HCT116 (cell line): ENCODE measurements around the gene CARMIL1.

ENCODE experiments used
- CTCF ChIP-seq, 3 experiments: fragments of 200-600 bp in 1 of 3; sonication (generic) in 1 of 3; IDR thresholded peaks in 2 of 3; conservative IDR thresholded peaks in 1 of 3; 2 replicates each; pipeline ENCODE4 v1.5.1; 2012 to 2017; ENCODE audit warnings: low read depth in 2 of 3, low read length in 2 of 3, antibody characterized with exemption in 1 of 3, borderline replicate concordance in 1 of 3, control low read depth in 1 of 3, mild to moderate bottlenecking in 1 of 3, mixed read lengths in 1 of 3, mixed run types in 1 of 3, moderate library complexity in 1 of 3; ENCODE audit not compliant: insufficient read depth in 1 of 3
- EGR1 ChIP-seq: IDR thresholded peaks from 2 replicates; pipeline ENCODE4 v1.6.1; 2012; ENCODE audit warnings: low read depth
- ELF1 ChIP-seq: IDR thresholded peaks from 2 replicates; pipeline ENCODE4 v1.6.1; 2012; ENCODE audit warnings: low read depth, borderline replicate concordance
- EZH2 ChIP-seq: fragments of 200-600 bp; sonication (generic); IDR thresholded peaks from 2 replicates; pipeline ENCODE4 v1.6.1; 2017; ENCODE audit warnings: antibody characterized with exemption, mixed run types
- EZH2phosphoT487 ChIP-seq: fragments of 200-600 bp; IDR thresholded peaks from 2 replicates; pipeline ENCODE4 v1.6.1; 2018; ENCODE audit warnings: antibody characterized with exemption, borderline replicate concordance
- MAX ChIP-seq: IDR thresholded peaks from 2 replicates; pipeline ENCODE4 v1.6.1; 2012
- POLR2A ChIP-seq: IDR thresholded peaks from 2 replicates; pipeline ENCODE4 v1.7.0; 2011; ENCODE audit warnings: borderline replicate concordance; ENCODE audit not compliant: insufficient read depth, insufficient read length; ENCODE audit errors: extremely low read depth
- POLR2AphosphoS5 ChIP-seq: IDR thresholded peaks from 2 replicates; pipeline ENCODE4 v1.6.1; 2011; ENCODE audit warnings: mild to moderate bottlenecking, low read depth, low read length, moderate library complexity
- REST ChIP-seq: IDR thresholded peaks from 2 replicates; pipeline ENCODE4 v1.6.1; 2012; ENCODE audit warnings: low read depth
- SP1 ChIP-seq: IDR thresholded peaks from 2 replicates; pipeline ENCODE4 v1.6.1; 2012; ENCODE audit warnings: low read depth
- YY1 ChIP-seq: IDR thresholded peaks from 2 replicates; pipeline ENCODE4 v1.6.1; 2011; ENCODE audit warnings: low read length, low read depth, moderate library complexity, mild to moderate bottlenecking; ENCODE audit not compliant: insufficient replicate concordance; ENCODE audit errors: extremely low read depth
- ZBTB33 ChIP-seq: IDR thresholded peaks from 2 replicates; pipeline ENCODE4 v1.6.1; 2011; ENCODE audit warnings: mild to moderate bottlenecking, low read length, moderate library complexity; ENCODE audit not compliant: insufficient replicate concordance; ENCODE audit errors: extremely low read depth
- ZNF274 ChIP-seq: fragments of 200-500 bp; sonication (Bioruptor generic); IDR thresholded peaks from 2 replicates; pipeline ENCODE4 v1.6.1; 2014; ENCODE audit warnings: mild to moderate bottlenecking, low read depth, low read length, inconsistent platforms

GRCh38 chr6:25431975-25432307 lies 152.8 kb downstream of the CARMIL1 start:
- TF ChIP-seq POLR2A = no peak
- no peak for TF ChIP-seq CTCF (IDR thresholded peaks at IDR 0.05 in 2 of 3, conservative IDR thresholded peaks at IDR 0.05 in 1 of 3; ENCODE audit: borderline replicate concordance in 1 of 3, insufficient read depth in 1 of 3, low read depth in 2 of 3, low read length in 2 of 3)
- no peak for TF ChIP-seq ZNF274
- no peak for TF ChIP-seq EZH2
- TF ChIP-seq ZBTB33 = no peak
- TF ChIP-seq EZH2phosphoT487 = no peak
- no peak for TF ChIP-seq POLR2AphosphoS5
- TF ChIP-seq EGR1 = no peak
- no peak for TF ChIP-seq YY1
- no peak for TF ChIP-seq ELF1
- no peak for TF ChIP-seq MAX
- TF ChIP-seq REST = no peak
- no peak for TF ChIP-seq SP1
